Stimulated activated CD4-positive, alpha-beta T cell treated with anti-CD3 and anti-CD28 coated beads, Interleukin-4, amount 100 ng/mL, for 1 hour (primary cell): ENCODE data around the gene PARD3.
"Not testable (repeated sequence)": the region's sequence is repeated elsewhere in the genome, so short reads cannot be mapped to it uniquely, and the experiment has no call there.

Experiments used
- DNase-seq: peaks from one replicate; pipeline ENCODE4 v3.0.0-alpha.2; 2020

PARD3 gene

GRCh38 chr10:34360984-34361383 is 454.1 kb downstream of the PARD3 start:
- DNase-seq = no peak

- no peak for DNase-seq
Measured at GRCh38 chr10:34359435-34359813, 455.7 kb downstream of the PARD3 start.

GRCh38 chr10:34358729-34359434 is 456.2 kb downstream of the PARD3 start:
- DNase-seq = no peak

- DNase-seq = no peak
Measured at GRCh38 chr10:34356463-34356862, 458.6 kb downstream of the PARD3 start.

GRCh38 chr10:34353530-34353929 is 461.6 kb downstream of the PARD3 start:
- DNase-seq = not testable (repeated sequence)

GRCh38 chr10:34352599-34353204 is 462.4 kb downstream of the PARD3 start:
- not testable (repeated sequence) for DNase-seq

- DNase-seq = no peak
Measured at GRCh38 chr10:34351161-34351560, 463.9 kb downstream of the PARD3 start.

GRCh38 chr10:34348917-34349485 is 466.1 kb downstream of the PARD3 start:
- no peak for DNase-seq

- DNase-seq = no peak
Measured at GRCh38 chr10:34348021-34348420, 467.1 kb downstream of the PARD3 start.

GRCh38 chr10:34347131-34347530 is 468.0 kb downstream of the PARD3 start:
- DNase-seq = no peak

- no peak for DNase-seq
Measured at GRCh38 chr10:34346516-34347100, 468.5 kb downstream of the PARD3 start.

GRCh38 chr10:34345383-34345782 is 469.7 kb downstream of the PARD3 start:
- DNase-seq = no peak

GRCh38 chr10:34343764-34344163 is 471.3 kb downstream of the PARD3 start:
- DNase-seq = no peak

GRCh38 chr10:34341473-34341872 is 473.6 kb downstream of the PARD3 start:
- DNase-seq = no peak

GRCh38 chr10:34340934-34341333 is 474.2 kb downstream of the PARD3 start:
- no peak for DNase-seq

- DNase-seq = no peak
Measured at GRCh38 chr10:34339816-34340553, 475.1 kb downstream of the PARD3 start.

- DNase-seq = no peak
Measured at GRCh38 chr10:34337917-34338316, 477.2 kb downstream of the PARD3 start.

- DNase-seq = no peak
Measured at GRCh38 chr10:34335960-34336690, 479.0 kb downstream of the PARD3 start.

GRCh38 chr10:34334908-34335307 is 480.2 kb downstream of the PARD3 start:
- DNase-seq = no peak

- no peak for DNase-seq
Measured at GRCh38 chr10:34333513-34333912, 481.6 kb downstream of the PARD3 start.

- DNase-seq = no peak
Measured at GRCh38 chr10:34327184-34327583, 487.9 kb downstream of the PARD3 start.

- DNase-seq = no peak
Measured at GRCh38 chr10:34323192-34323591, 491.9 kb downstream of the PARD3 start.

GRCh38 chr10:34320265-34320664 is 494.8 kb downstream of the PARD3 start:
- no peak for DNase-seq
